ENCODE data around the gene WDR54. TPM values are rescaled to one million over a fixed set of nuclear protein-coding genes. Genes with fewer than 3 reads are reported as not detected.
"Not testable (repeated sequence)": the region's sequence is repeated elsewhere in the genome, so short reads cannot be mapped to it uniquely, and the experiment has no call there.

WDR54 gene
- total RNA-seq, 1 experiment from 2014 or later: 27.7 TPM

- Histone ChIP-seq H3K4me3 (ENCODE audit: low read depth in 2 of 2, low read length in 2 of 2) (peak overlapping the region; percentile 67 to 93), H3K27ac (ENCODE audit: low read length) (peak overlapping the region; percentile 90), H3K4me1 (ENCODE audit: control insufficient read depth, insufficient read depth, low read length) (peaks cover 10% of the 10 kb centered on the region), H3K27me3 (ENCODE audit: control insufficient read depth, insufficient read depth, low read length) (peaks cover 3% of the 10 kb centered on the region; the same call in 1 of the 2 replicates), H3K9me3 (ENCODE audit: control insufficient read depth, insufficient read depth, low read depth, low read length) (no peaks in the 10 kb centered on the region), H3K36me3 (ENCODE audit: control insufficient read depth, insufficient read depth, low read length) (no peaks in the 10 kb centered on the region)
- in situ Hi-C loops (cut with HindIII; ENCODE audit: low pct_unique_long_range_greater_than_20kb, low sequenced_read_pairs): no loop called here
- ATAC-seq (peak; percentile 10), DNase-seq (ENCODE audit: low read depth, low spot score) (no peak)
- TF ChIP-seq POLR2AphosphoS5 (IDR thresholded peaks at IDR 0.05; ENCODE audit: low read depth, low read length) (no peak), SIN3A (IDR thresholded peaks at IDR 0.05; ENCODE audit: borderline replicate concordance, insufficient read depth, low read depth, low read length) (peak; percentile 69; the same call in 1 of the 2 replicates)
- POLR2A ChIA-PET: no interaction called here
- no TSS peak for BruUV-seq (replicated peaks)
- CTCF ChIA-PET: no interaction called here
- intact Hi-C loops (cut with micrococcal nuclease; ENCODE audit: unreplicated experiment): no loop called here
Observed at GRCh38 chr2:74441170-74441689, 19.7 kb downstream of the WDR54 start.

GRCh38 chr2:74441690-74442482, 20.4 kb downstream of the WDR54 start, which contains the start of gene RTKN:
Gene RTKN, minus strand, starts transcription at chr2:74441937. Its CDS starts 121 bp downstream, at chr2:74441816.
- Histone ChIP-seq H3K36me3 (ENCODE audit: control insufficient read depth, insufficient read depth, low read length) (no peaks in the 10 kb centered on the region), H3K4me3 (ENCODE audit: low read depth in 2 of 2, low read length in 2 of 2) (peak within 1 kb of the TSS; percentile 67 to 93), H3K27ac (ENCODE audit: low read length) (peak within 1 kb of the TSS; percentile 90), H3K9me3 (ENCODE audit: control insufficient read depth, insufficient read depth, low read depth, low read length) (no peaks in the 10 kb centered on the region), H3K4me1 (ENCODE audit: control insufficient read depth, insufficient read depth, low read length) (peaks cover 10% of the 10 kb centered on the region), H3K27me3 (ENCODE audit: control insufficient read depth, insufficient read depth, low read length) (peaks cover 3% of the 10 kb centered on the region; the same call in 1 of the 2 replicates)
- CTCF ChIA-PET: no interaction called here
- no TSS peak for BruUV-seq (replicated peaks)
- in situ Hi-C loops (cut with HindIII; ENCODE audit: low pct_unique_long_range_greater_than_20kb, low sequenced_read_pairs) (no loop called here), intact Hi-C loops (cut with micrococcal nuclease; ENCODE audit: unreplicated experiment) (no loop called here)
- POLR2A ChIA-PET: interaction anchor here (0.8 kb wide), 1 partner anchor 13 kb away, joined by 3 read pairs; no protein-coding TSS in a partner anchor
- TF ChIP-seq POLR2AphosphoS5 (IDR thresholded peaks at IDR 0.05; ENCODE audit: low read depth, low read length): peak; percentile 64
- no peak for TF ChIP-seq REST (IDR thresholded peaks at IDR 0.05; ENCODE audit: insufficient read depth in 1 of 2, low read depth in 2 of 2, low read length in 1 of 2)
- 0 out of 2 replicates have a peak, but pooled peaks have one; percentile 24 for TF ChIP-seq SIN3A (IDR thresholded peaks at IDR 0.05; ENCODE audit: borderline replicate concordance, insufficient read depth, low read depth, low read length)
- TF ChIP-seq TCF7L2 (IDR thresholded peaks at IDR 0.05; ENCODE audit: low read depth, low read length): peak; percentile 95
- DNase-seq (ENCODE audit: low read depth, low spot score) (no peak), ATAC-seq (peak; percentile 77)

GRCh38 chr2:74442483-74443297, 21.2 kb downstream of the WDR54 start:
- POLR2A ChIA-PET: interaction anchor here (0.8 kb wide), 1 partner anchor 12 kb away, joined by 3 read pairs; no protein-coding TSS in a partner anchor
- BruUV-seq (replicated peaks); CTCF ChIA-PET; in situ Hi-C loops (cut with HindIII; ENCODE audit: low pct_unique_long_range_greater_than_20kb, low sequenced_read_pairs); ATAC-seq; H3K9me3 ChIP-seq (ENCODE audit: control insufficient read depth, insufficient read depth, low read depth, low read length); H3K27me3 ChIP-seq (ENCODE audit: control insufficient read depth, insufficient read depth, low read length); intact Hi-C loops (cut with micrococcal nuclease; ENCODE audit: unreplicated experiment); H3K4me1 ChIP-seq (ENCODE audit: control insufficient read depth, insufficient read depth, low read length); H3K36me3 ChIP-seq (ENCODE audit: control insufficient read depth, insufficient read depth, low read length); DNase-seq (ENCODE audit: low read depth, low spot score): not testable (repeated sequence)
- H3K4me3 ChIP-seq (ENCODE audit: low read depth in 2 of 2, low read length in 2 of 2): peak overlapping the region; percentile 67 to 93
- peak overlapping the region; percentile 90 for H3K27ac ChIP-seq (ENCODE audit: low read length)
